ENCODE data around the gene LIN37.

Gene LIN37

DNA sequence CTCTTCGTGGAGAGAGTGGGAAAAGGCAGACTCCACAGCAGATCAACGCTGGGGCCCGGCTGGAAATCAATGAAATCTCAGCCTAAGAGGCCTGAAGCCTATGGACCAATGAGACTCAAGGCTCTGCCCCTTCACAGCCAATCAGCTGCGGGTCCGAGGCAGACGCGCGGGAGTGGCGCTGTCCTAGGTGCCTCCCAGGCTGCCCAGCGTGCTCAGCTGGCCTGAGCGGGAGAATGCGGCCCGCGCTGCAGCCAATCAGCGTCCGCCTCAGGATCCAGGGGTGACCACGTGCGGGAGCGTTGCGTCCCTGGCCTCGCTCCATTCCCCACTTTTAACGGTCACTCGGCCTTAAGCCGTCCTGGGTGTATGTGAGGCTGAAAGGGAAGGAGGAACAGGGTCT lies 44.2 kb upstream of the LIN37 start, which contains the start of gene ZBTB32:
ZBTB32 (plus strand) TSS at position 341 of the 400 bp plus-strand sequence. CDS start 10,069 bp downstream, outside the sequence.
- H2BK15ac ChIP-seq (ENCODE audit: low read depth, poor library complexity, severe bottlenecking), result no peak within 1 kb of the TSS
- H3K27me3 ChIP-seq (ENCODE audit: control insufficient read depth in 1 of 2, insufficient read depth in 1 of 2, low read length in 2 of 2), result peaks cover 3 to 4% of the 10 kb centered on the region in 2 experiments
- H3K23ac ChIP-seq (ENCODE audit: low read length in 2 of 2), result no peak within 1 kb of the TSS
- no peak within 1 kb of the TSS for H3K14ac ChIP-seq (ENCODE audit: low read length in 2 of 2)
- 43% methylated on average over 24 of the region's 24 CpGs for WGBS
- no peak within 1 kb of the TSS for H2AFZ ChIP-seq (ENCODE audit: low read depth, low read length)
- no peak within 1 kb of the TSS for H2BK120ac ChIP-seq (ENCODE audit: low read depth, low read length)
- no peak within 1 kb of the TSS for H3K4me2 ChIP-seq (ENCODE audit: low read length, poor library complexity, severe bottlenecking)
- H4K91ac ChIP-seq (ENCODE audit: low read length), result peak within 1 kb of the TSS; percentile 32
- H3K27ac ChIP-seq (ENCODE audit: low read length, poor library complexity, severe bottlenecking), result no peak within 1 kb of the TSS
- H3K79me1 ChIP-seq (replicated peaks; ENCODE audit: low read length, poor library complexity, severe bottlenecking), result no peaks in the 10 kb centered on the region
- no peak within 1 kb of the TSS for H2BK12ac ChIP-seq (ENCODE audit: low read length in 2 of 2)
- no peak within 1 kb of the TSS for H3K9ac ChIP-seq (ENCODE audit: low read length)
- H2AK5ac ChIP-seq (ENCODE audit: low read length, severe bottlenecking), result no peak within 1 kb of the TSS
- H3K18ac ChIP-seq (ENCODE audit: low read depth in 1 of 2, low read length in 2 of 2), result no peak within 1 kb of the TSS
- H3K4me3 ChIP-seq (ENCODE audit: insufficient read depth in 1 of 2, low read depth in 1 of 2, low read length in 2 of 2), result no peak within 1 kb of the TSS
- no peaks in the 10 kb centered on the region for H3K36me3 ChIP-seq (ENCODE audit: control insufficient read depth in 1 of 2, insufficient read depth in 2 of 2, low read depth in 1 of 2, low read length in 2 of 2)
- peaks cover 7% of the 10 kb centered on the region for H3K4me1 ChIP-seq (ENCODE audit: control insufficient read depth, insufficient read depth, low read depth, low read length)
- no peak within 1 kb of the TSS for H3K4ac ChIP-seq (ENCODE audit: low read depth in 1 of 2, low read length in 2 of 2)
- H2BK5ac ChIP-seq (ENCODE audit: low read depth, low read length, poor library complexity, severe bottlenecking), result no peak within 1 kb of the TSS
- no peak within 1 kb of the TSS for H4K8ac ChIP-seq (ENCODE audit: low read length)
- DNase-seq, result peak; percentile 56
- no peaks in the 10 kb centered on the region for H3K9me3 ChIP-seq (ENCODE audit: control insufficient read depth, low read length)

DNA sequence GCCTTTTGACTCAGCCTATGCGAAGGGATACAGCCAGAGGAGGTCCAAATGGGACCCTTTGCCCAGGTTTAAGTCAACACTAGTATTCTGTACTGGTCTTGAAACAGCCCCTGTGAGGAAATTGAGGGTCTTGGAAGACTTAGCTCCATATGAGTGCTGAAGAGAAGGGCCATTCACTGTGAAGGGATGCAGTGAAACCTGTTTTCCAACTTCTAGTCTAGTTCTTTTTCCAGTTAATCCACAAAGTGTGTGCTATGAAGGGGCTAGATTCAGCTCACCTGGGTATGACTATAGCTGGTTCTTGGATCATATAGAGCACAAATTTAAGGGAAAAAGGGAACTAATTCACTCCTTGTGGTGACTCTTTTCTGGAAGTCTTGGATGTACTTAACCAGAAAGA lies 40.0 kb upstream of the LIN37 start:
- Histone ChIP-seq H2BK12ac (ENCODE audit: low read length in 2 of 2) (no peak overlapping the region), H3K79me1 (replicated peaks; ENCODE audit: low read length, poor library complexity, severe bottlenecking) (no peaks in the 10 kb centered on the region), H3K27ac (ENCODE audit: low read length, poor library complexity, severe bottlenecking) (no peak overlapping the region), H3K4me1 (ENCODE audit: control insufficient read depth, insufficient read depth, low read depth, low read length) (no peaks in the 10 kb centered on the region), H3K4ac (ENCODE audit: low read depth in 1 of 2, low read length in 2 of 2) (no peak overlapping the region), H2BK15ac (ENCODE audit: low read depth, poor library complexity, severe bottlenecking) (no peak overlapping the region), H3K4me3 (ENCODE audit: insufficient read depth in 1 of 2, low read depth in 1 of 2, low read length in 2 of 2) (no peak overlapping the region), H2AFZ (ENCODE audit: low read depth, low read length) (no peak overlapping the region), H3K18ac (ENCODE audit: low read depth in 1 of 2, low read length in 2 of 2) (no peak overlapping the region), H3K27me3 (ENCODE audit: control insufficient read depth in 1 of 2, insufficient read depth in 1 of 2, low read length in 2 of 2) (peaks cover 2 to 18% of the 10 kb centered on the region in 2 experiments), H3K14ac (ENCODE audit: low read length in 2 of 2) (no peak overlapping the region), H2BK120ac (ENCODE audit: low read depth, low read length) (no peak overlapping the region), H3K9ac (ENCODE audit: low read length) (no peak overlapping the region), H3K36me3 (ENCODE audit: control insufficient read depth in 1 of 2, insufficient read depth in 2 of 2, low read depth in 1 of 2, low read length in 2 of 2) (no peaks in the 10 kb centered on the region), H4K8ac (ENCODE audit: low read length) (no peak overlapping the region), H4K91ac (ENCODE audit: low read length) (no peak overlapping the region), H3K9me3 (ENCODE audit: control insufficient read depth, low read length) (no peaks in the 10 kb centered on the region), H2BK5ac (ENCODE audit: low read depth, low read length, poor library complexity, severe bottlenecking) (no peak overlapping the region), H2AK5ac (ENCODE audit: low read length, severe bottlenecking) (no peak overlapping the region), H3K23ac (ENCODE audit: low read length in 2 of 2) (no peak overlapping the region), H3K4me2 (ENCODE audit: low read length, poor library complexity, severe bottlenecking) (no peak overlapping the region)
- 73% methylated on average over 1 of the region's 1 CpG for WGBS
- no peak for DNase-seq

DNA sequence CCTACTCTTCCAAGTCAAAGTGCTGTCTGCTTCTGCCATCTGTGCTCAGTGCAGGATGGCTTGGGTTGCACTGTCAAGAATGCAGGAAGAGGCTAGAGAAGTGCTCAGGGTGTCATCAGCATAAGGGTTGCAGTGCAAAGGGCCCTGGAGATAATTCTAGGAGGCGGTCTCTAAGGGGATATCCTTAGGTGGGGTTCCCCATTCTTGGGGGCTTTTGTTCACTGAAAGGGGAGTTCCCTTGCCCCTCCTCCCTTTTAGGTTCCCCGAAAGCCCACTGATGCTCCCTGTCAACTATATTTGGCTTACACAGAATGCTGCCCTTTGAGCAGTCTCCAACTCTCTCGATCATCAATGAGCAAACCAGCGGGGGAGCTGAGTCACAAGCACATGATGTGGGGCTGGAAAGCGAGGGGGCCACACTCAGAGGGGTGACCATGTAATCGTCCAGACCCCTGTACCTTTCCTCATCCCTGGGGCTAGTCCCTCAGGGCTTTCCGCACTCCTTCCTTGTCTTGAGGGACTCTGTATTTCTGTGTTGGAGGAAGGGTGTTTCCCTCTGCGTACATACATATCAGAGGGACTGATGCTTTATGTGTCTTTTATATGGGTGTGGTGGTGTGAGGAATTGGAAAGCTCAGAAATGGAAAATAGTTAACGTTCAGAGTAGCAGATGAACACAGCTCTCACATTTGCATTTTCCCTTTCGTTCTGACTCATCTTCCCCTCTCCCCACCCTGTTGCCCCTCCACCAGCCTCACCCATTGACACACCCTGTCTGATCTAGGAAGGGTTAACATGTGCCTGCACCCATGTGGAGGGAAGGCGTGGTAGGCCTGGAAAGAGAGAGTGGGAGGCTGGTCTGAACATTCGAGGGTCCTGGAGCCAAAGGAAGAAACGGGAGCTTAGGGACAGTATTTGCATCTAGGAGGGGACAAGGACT lies 37.3 kb upstream of the LIN37 start:
- Histone ChIP-seq H3K4ac (ENCODE audit: low read depth in 1 of 2, low read length in 2 of 2) (no peak overlapping the region), H3K4me3 (ENCODE audit: insufficient read depth in 1 of 2, low read depth in 1 of 2, low read length in 2 of 2) (peak overlapping the region in 1 of 2 experiments; percentile 34), H3K14ac (ENCODE audit: low read length in 2 of 2) (no peak overlapping the region), H2BK120ac (ENCODE audit: low read depth, low read length) (no peak overlapping the region), H3K27ac (ENCODE audit: low read length, poor library complexity, severe bottlenecking) (no peak overlapping the region), H4K91ac (ENCODE audit: low read length) (no peak overlapping the region), H3K9me3 (ENCODE audit: control insufficient read depth, low read length) (no peaks in the 10 kb centered on the region), H2AFZ (ENCODE audit: low read depth, low read length) (no peak overlapping the region), H3K18ac (ENCODE audit: low read depth in 1 of 2, low read length in 2 of 2) (no peak overlapping the region), H3K27me3 (ENCODE audit: control insufficient read depth in 1 of 2, insufficient read depth in 1 of 2, low read length in 2 of 2) (peaks cover 0 to 33% of the 10 kb centered on the region in 2 experiments), H2AK5ac (ENCODE audit: low read length, severe bottlenecking) (no peak overlapping the region), H3K4me2 (ENCODE audit: low read length, poor library complexity, severe bottlenecking) (no peak overlapping the region), H3K36me3 (ENCODE audit: control insufficient read depth in 1 of 2, insufficient read depth in 2 of 2, low read depth in 1 of 2, low read length in 2 of 2) (no peaks in the 10 kb centered on the region), H3K23ac (ENCODE audit: low read length in 2 of 2) (peak overlapping the region in 1 of 2 experiments; percentile 77), H3K4me1 (ENCODE audit: control insufficient read depth, insufficient read depth, low read depth, low read length) (peaks cover 5% of the 10 kb centered on the region), H4K8ac (ENCODE audit: low read length) (no peak overlapping the region), H2BK15ac (ENCODE audit: low read depth, poor library complexity, severe bottlenecking) (no peak overlapping the region), H2BK5ac (ENCODE audit: low read depth, low read length, poor library complexity, severe bottlenecking) (no peak overlapping the region), H3K79me1 (replicated peaks; ENCODE audit: low read length, poor library complexity, severe bottlenecking) (peaks cover 12% of the 10 kb centered on the region), H3K9ac (ENCODE audit: low read length) (peak overlapping the region; percentile 81), H2BK12ac (ENCODE audit: low read length in 2 of 2) (no peak overlapping the region)
- 62% methylated on average over 11 of the region's 13 CpGs for WGBS
- DNase-seq, result no peak

Data from mesenchymal stem cell (in vitro differentiated cells and primary cell).